HepG2 (cell line): ENCODE data around the gene RIPOR3. TPM values are rescaled to one million over a fixed set of nuclear protein-coding genes. Genes with fewer than 3 reads are reported as not detected.

Source experiments
- BCL6 ChIP-seq: IDR thresholded peaks from 2 replicates; pipeline ENCODE4 v1.6.1; 2016; ENCODE audit warnings: missing genetic modification reagents, missing compliant biosample characterization
- CCDC6 ChIP-seq: sonication (generic); formaldehyde crosslinking; IDR thresholded peaks from 2 replicates; pipeline ENCODE4 v1.8.1; 2022; ENCODE audit warnings: mild to moderate bottlenecking, missing genetic modification reagents, moderate library complexity
- E2F2 ChIP-seq: sonication (generic); formaldehyde crosslinking; IDR thresholded peaks from 2 replicates; pipeline ENCODE4 v1.4.0; 2020; ENCODE audit warnings: missing genetic modification reagents, borderline replicate concordance
- FOXA3 ChIP-seq: IDR thresholded peaks from 2 replicates; pipeline ENCODE4 v1.6.1; 2016; ENCODE audit warnings: missing genetic modification reagents, missing compliant biosample characterization
- GABPA ChIP-seq, 2 experiments: IDR thresholded peaks; 2 replicates each; pipeline ENCODE4 v1.6.1; 2011 to 2016; ENCODE audit warnings: low read depth in 2 of 2, low read length in 1 of 2, missing biosample characterization in 1 of 2, missing genetic modification characterization in 1 of 2
- MAF1 ChIP-seq: sonication (generic); formaldehyde crosslinking; IDR thresholded peaks from 2 replicates; pipeline ENCODE4 v1.5.0; 2020; ENCODE audit warnings: missing genetic modification reagents, borderline replicate concordance
- MAZ ChIP-seq, 2 experiments: sonication (generic) in 1 of 2; formaldehyde crosslinking in 1 of 2; IDR thresholded peaks; 2 replicates each; pipeline versions ENCODE4 v1.5.0 to v1.6.1; 2012 to 2020; ENCODE audit warnings: low read depth in 2 of 2, mild to moderate bottlenecking in 2 of 2, borderline replicate concordance in 1 of 2, improper control_type of control experiment in 1 of 2, low read length in 1 of 2, missing genetic modification reagents in 1 of 2, moderate library complexity in 1 of 2
- MED1 ChIP-seq: sonication (generic); formaldehyde crosslinking; IDR thresholded peaks from 2 replicates; pipeline ENCODE4 v1.4.0; 2020; ENCODE audit warnings: missing genetic modification reagents
- SMC3 ChIP-seq: IDR thresholded peaks from 2 replicates; pipeline ENCODE4 v1.6.1; 2011; ENCODE audit warnings: low read length, improper control_type of control experiment
- TFE3 ChIP-seq: IDR thresholded peaks from 2 replicates; pipeline ENCODE4 v1.6.1; 2016
- XRCC5 ChIP-seq: fragments of 200-400 bp; formaldehyde crosslinking; optimal IDR thresholded peaks from 2 replicates; pipeline ENCODE3; 2017; ENCODE audit warnings: mild to moderate bottlenecking, low read length
- ZBTB20 ChIP-seq: sonication (generic); formaldehyde crosslinking; IDR thresholded peaks from 2 replicates; pipeline ENCODE4 v1.8.1; 2023; ENCODE audit warnings: missing genetic modification reagents, low read depth, mild to moderate bottlenecking, borderline replicate concordance
- ZEB1 ChIP-seq: IDR thresholded peaks from 2 replicates; pipeline ENCODE4 v1.6.1; 2012; ENCODE audit warnings: mild to moderate bottlenecking, low read depth, inconsistent platforms; ENCODE audit not compliant: insufficient replicate concordance
- ZFX ChIP-seq: sonication (generic); formaldehyde crosslinking; IDR thresholded peaks from 2 replicates; pipeline ENCODE4 v1.4.0; 2020; ENCODE audit warnings: mild to moderate bottlenecking, low read depth, missing genetic modification reagents, moderate library complexity
- ZNF317 ChIP-seq: sonication (generic); formaldehyde crosslinking; IDR thresholded peaks from 2 replicates; pipeline ENCODE4 v1.5.0; 2020; ENCODE audit warnings: mild to moderate bottlenecking, missing genetic modification reagents
- ZNF333 ChIP-seq: sonication (generic); formaldehyde crosslinking; IDR thresholded peaks from 2 replicates; pipeline ENCODE4 v1.4.0; 2020; ENCODE audit warnings: mild to moderate bottlenecking, missing genetic modification reagents, borderline replicate concordance
- ZNF382 ChIP-seq: sonication (generic); formaldehyde crosslinking; IDR thresholded peaks from 2 replicates; pipeline ENCODE4 v1.5.0; 2020; ENCODE audit warnings: missing genetic modification reagents, mild to moderate bottlenecking, borderline replicate concordance
- ZNF615 ChIP-seq: sonication (generic); formaldehyde crosslinking; IDR thresholded peaks from 2 replicates; pipeline ENCODE4 v1.5.0; 2020; ENCODE audit warnings: mild to moderate bottlenecking, missing genetic modification reagents, borderline replicate concordance
- ZNF737 ChIP-seq: sonication (generic); formaldehyde crosslinking; IDR thresholded peaks from 2 replicates; pipeline ENCODE4 v1.5.0; 2020; ENCODE audit warnings: missing genetic modification reagents, mild to moderate bottlenecking, borderline replicate concordance
- polyA plus RNA-seq, 8 experiments: library from polyadenylated mRNA; depleted of rRNA in 3 of 8; stranded (reverse) in 7 of 8; unstranded in 1 of 8; fragments of >200 nt; fragmentation: Illumina TruSeq in 4 of 8; extraction: Trizol in 4 of 8; gene quantifications; 2 replicates each; pipeline versions ENCODE4 v1.2.1 to v1.2.3, GENCODE V29; 2011 to 2016; ENCODE audit warnings: low read depth in 4 of 8, missing spikeins in 1 of 8, mixed read lengths in 1 of 8; ENCODE audit not compliant: insufficient read depth in 1 of 8
- total RNA-seq, 5 experiments: library from RNA; depleted of rRNA; stranded (reverse); fragments of >200 nt; fragmentation: Illumina TruSeq; extraction: Trizol; gene quantifications; 2 replicates each; pipeline ENCODE4 v1.2.3, GENCODE V29; 2016; ENCODE audit warnings: low read depth in 1 of 5
- TF ChIP-seq, protein P1 (sequence below): IDR thresholded peaks from 2 replicates; pipeline ENCODE4 v1.6.1; 2016; ENCODE audit warnings: mild to moderate bottlenecking, missing biosample characterization, missing genetic modification reagents
- TF ChIP-seq, protein P2 (sequence below): sonication (generic); formaldehyde crosslinking; IDR thresholded peaks from 2 replicates; pipeline ENCODE4 v1.4.0; 2020; ENCODE audit warnings: missing genetic modification reagents, low read depth, mild to moderate bottlenecking, borderline replicate concordance

Gene RIPOR3
- total and polyA plus RNA-seq, 2 of the 13 experiments (the other 11 are each of a cell fraction or from before 2014, with no cell fraction given) = 0.18 TPM; not detected in 1

DNA sequence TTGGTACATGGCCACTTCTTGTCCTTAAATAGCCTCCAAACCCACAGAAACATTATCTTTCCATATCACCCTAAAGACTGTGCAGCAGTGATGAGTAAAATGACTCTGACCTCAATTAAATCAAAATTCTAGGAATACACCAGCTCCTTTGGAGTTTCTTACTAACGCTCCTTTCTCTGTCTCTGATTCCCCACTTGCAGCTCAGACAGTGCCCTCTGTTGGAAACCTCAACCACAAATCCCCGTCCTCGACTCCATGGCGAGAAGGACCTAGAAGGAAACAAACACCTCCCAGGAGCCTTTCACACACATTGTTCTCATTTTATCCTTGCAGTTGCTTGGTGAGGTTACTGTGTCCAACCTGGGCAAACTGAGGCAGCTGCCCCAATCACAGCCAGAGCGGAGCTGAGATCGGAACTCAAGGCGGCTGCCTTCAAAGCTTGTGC lies 22.3 kb upstream of the RIPOR3 start (continued):
- no peak for TF ChIP-seq ZEB1
- TF ChIP-seq, protein P1, sequence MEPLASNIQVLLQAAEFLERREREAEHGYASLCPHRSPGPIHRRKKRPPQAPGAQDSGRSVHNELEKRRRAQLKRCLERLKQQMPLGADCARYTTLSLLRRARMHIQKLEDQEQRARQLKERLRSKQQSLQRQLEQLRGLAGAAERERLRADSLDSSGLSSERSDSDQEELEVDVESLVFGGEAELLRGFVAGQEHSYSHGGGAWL (CRISPR knock-in tag) = no peak
- no peak for TF ChIP-seq ZFX (CRISPR knock-in tag)
- no peak for TF ChIP-seq GABPA (IDR thresholded peaks at IDR 0.05; ENCODE audit: low read depth, low read length)
- no peak for TF ChIP-seq GABPA (CRISPR knock-in tag; IDR thresholded peaks at IDR 0.05; ENCODE audit: low read depth)
- 0 out of 2 replicates have a peak, but pooled peaks have one; percentile 67 for TF ChIP-seq ZNF333 (CRISPR knock-in tag)
- TF ChIP-seq ZNF382 = 0 out of 2 replicates have a peak, but pooled peaks have one; percentile 49
- TF ChIP-seq CCDC6 (CRISPR knock-in tag) = no peak
- no peak for TF ChIP-seq ZBTB20 (CRISPR knock-in tag)
- TF ChIP-seq FOXA3 (CRISPR knock-in tag) = 0 out of 2 replicates have a peak, but pooled peaks have one; percentile 12
- TF ChIP-seq MED1 (CRISPR knock-in tag) = no peak
- TF ChIP-seq, protein P2, sequence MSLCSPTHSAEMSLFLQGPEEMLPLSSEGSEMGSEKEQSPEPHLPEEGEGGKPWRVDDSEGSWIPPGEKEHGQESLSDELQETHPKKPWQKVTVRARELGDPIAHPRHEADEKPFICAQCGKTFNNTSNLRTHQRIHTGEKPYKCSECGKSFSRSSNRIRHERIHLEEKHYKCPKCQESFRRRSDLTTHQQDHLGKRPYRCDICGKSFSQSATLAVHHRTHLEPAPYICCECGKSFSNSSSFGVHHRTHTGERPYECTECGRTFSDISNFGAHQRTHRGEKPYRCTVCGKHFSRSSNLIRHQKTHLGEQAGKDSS (CRISPR knock-in tag) = no peak
- TF ChIP-seq MAZ (IDR thresholded peaks at IDR 0.05; ENCODE audit: borderline replicate concordance, low read depth, low read length) = no peak
- TF ChIP-seq MAZ (CRISPR knock-in tag; IDR thresholded peaks at IDR 0.05; ENCODE audit: low read depth) = no peak
- peak; percentile 45; the same call in 1 of the 2 replicates for TF ChIP-seq TFE3
- TF ChIP-seq XRCC5 = no peak
- 0 out of 2 replicates have a peak, but pooled peaks have one; percentile 38 for TF ChIP-seq ZNF317 (CRISPR knock-in tag)
- peak; percentile 74 for TF ChIP-seq SMC3
- no peak for TF ChIP-seq E2F2 (CRISPR knock-in tag)
- TF ChIP-seq MAF1 (CRISPR knock-in tag) = no peak
- no peak for TF ChIP-seq BCL6 (CRISPR knock-in tag)
- TF ChIP-seq ZNF615 = no peak
- TF ChIP-seq ZNF737 (CRISPR knock-in tag) = no peak
